Measurements from ENCODE around the gene ACBD5. TPM values are rescaled to one million over a fixed set of nuclear protein-coding genes. Genes with fewer than 3 reads are reported as not detected.

ACBD5 gene
- total RNA-seq, 1 donor from 2014 or later, result 27.9 TPM

DNA sequence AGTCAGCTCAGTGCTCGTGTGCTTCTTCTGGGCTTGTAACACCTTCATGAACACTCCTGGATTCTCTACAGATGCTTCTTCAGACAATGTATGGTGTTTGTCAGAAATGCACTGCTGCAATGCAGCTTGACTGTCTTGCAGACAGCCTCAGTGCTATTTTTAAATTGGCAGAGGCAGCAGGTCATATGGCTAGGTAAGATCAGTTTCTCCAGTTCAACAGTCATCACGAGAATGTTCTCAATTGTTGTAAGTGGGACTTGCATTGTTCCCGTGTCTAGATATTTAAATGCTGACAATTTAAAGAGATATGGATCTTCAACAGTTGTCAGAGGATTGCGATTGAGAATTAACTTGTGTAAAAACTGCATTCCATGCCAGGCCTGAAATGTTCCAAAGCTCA is 7.6 kb upstream of the ACBD5 start:
- Histone ChIP-seq H3K9me3 (no peaks in the 10 kb centered on the region), H3K36me3 (no peaks in the 10 kb centered on the region), H3K4me1 (peaks cover 10% of the 10 kb centered on the region), H3K4me3 (no peak overlapping the region), H3K27ac (no peak overlapping the region), H3K27me3 (ENCODE audit: low read depth) (no peaks in the 10 kb centered on the region)
- ATAC-seq, result no peak
- TF ChIP-seq, protein P1, sequence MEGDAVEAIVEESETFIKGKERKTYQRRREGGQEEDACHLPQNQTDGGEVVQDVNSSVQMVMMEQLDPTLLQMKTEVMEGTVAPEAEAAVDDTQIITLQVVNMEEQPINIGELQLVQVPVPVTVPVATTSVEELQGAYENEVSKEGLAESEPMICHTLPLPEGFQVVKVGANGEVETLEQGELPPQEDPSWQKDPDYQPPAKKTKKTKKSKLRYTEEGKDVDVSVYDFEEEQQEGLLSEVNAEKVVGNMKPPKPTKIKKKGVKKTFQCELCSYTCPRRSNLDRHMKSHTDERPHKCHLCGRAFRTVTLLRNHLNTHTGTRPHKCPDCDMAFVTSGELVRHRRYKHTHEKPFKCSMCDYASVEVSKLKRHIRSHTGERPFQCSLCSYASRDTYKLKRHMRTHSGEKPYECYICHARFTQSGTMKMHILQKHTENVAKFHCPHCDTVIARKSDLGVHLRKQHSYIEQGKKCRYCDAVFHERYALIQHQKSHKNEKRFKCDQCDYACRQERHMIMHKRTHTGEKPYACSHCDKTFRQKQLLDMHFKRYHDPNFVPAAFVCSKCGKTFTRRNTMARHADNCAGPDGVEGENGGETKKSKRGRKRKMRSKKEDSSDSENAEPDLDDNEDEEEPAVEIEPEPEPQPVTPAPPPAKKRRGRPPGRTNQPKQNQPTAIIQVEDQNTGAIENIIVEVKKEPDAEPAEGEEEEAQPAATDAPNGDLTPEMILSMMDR (IDR thresholded peaks at IDR 0.05), result no peak
- no peak for DNase-seq
- intact Hi-C loops (cut with DNase I), result no loop called here

GRCh38 chr10:27247441-27247840 is 6.8 kb upstream of the ACBD5 start:
- TF ChIP-seq, protein P1 (IDR thresholded peaks at IDR 0.05), result no peak
- H3K36me3 ChIP-seq, result no peaks in the 10 kb centered on the region
- H3K27me3 ChIP-seq (ENCODE audit: low read depth), result no peaks in the 10 kb centered on the region
- ATAC-seq (no peak), DNase-seq (no peak)
- H3K4me3 ChIP-seq, result no peak overlapping the region
- intact Hi-C loops (cut with DNase I), result no loop called here
- peaks cover 12% of the 10 kb centered on the region for H3K4me1 ChIP-seq
- H3K9me3 ChIP-seq, result no peaks in the 10 kb centered on the region
- H3K27ac ChIP-seq, result no peak overlapping the region

DNA sequence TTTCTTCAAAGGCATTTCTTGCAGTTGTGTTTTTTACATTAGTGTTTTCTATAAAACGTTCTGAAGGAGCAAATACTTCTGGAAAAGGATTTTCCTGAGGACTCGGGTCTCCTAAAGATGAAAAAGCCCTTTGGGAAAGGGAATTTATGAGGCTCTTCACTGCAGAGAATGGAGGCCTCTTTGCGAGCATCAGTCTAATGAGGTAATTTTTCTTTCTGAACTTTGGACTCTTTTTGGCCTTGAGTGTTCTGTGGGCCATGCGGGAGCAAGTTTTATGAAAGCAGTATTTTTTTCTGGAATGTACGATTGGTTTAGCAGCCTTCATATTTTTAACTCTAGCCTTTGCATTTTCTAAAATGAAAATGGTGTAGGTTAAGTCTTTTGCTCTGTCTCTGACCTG is 6.4 kb upstream of the ACBD5 start:
- no peak for ATAC-seq
- Histone ChIP-seq H3K4me1 (peaks cover 12% of the 10 kb centered on the region), H3K9me3 (no peaks in the 10 kb centered on the region), H3K36me3 (no peaks in the 10 kb centered on the region), H3K4me3 (no peak overlapping the region), H3K27ac (no peak overlapping the region), H3K27me3 (ENCODE audit: low read depth) (no peaks in the 10 kb centered on the region)
- DNase-seq, result no peak
- TF ChIP-seq, protein P1 (IDR thresholded peaks at IDR 0.05), result no peak
- intact Hi-C loops (cut with DNase I), result no loop called here

- no peak overlapping the region for H3K4me3 ChIP-seq
- H3K27me3 ChIP-seq (ENCODE audit: low read depth), result no peaks in the 10 kb centered on the region
- peaks cover 18% of the 10 kb centered on the region for H3K4me1 ChIP-seq
- H3K36me3 ChIP-seq, result no peaks in the 10 kb centered on the region
- ATAC-seq (no peak), DNase-seq (no peak)
- H3K9me3 ChIP-seq, result no peaks in the 10 kb centered on the region
- TF ChIP-seq, protein P1 (IDR thresholded peaks at IDR 0.05), result no peak
- no peak overlapping the region for H3K27ac ChIP-seq
- intact Hi-C loops (cut with DNase I), result no loop called here
Observed at GRCh38 chr10:27245836-27246235, 5.2 kb upstream of the ACBD5 start.

DNA sequence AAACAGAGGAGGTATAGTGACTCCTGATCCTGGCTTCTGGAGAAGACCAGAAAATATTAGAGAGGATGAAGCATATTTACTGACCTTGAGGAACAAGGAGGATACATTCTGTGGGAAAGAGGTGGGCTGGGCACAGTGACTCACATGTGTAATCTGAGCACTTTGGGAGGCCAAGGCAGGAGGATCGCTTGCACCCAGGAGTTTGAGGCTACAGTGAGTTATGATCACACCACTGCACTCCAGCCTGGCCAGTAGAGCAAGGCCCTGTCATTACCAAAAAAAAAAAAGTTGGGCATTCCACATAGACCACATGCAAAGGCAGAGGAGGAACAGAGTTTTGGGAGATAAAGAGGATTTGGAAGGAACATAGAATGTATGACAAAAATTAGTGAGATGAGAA is 4.4 kb upstream of the ACBD5 start:
- Histone ChIP-seq H3K27me3 (ENCODE audit: low read depth) (no peaks in the 10 kb centered on the region), H3K27ac (no peak overlapping the region), H3K36me3 (no peaks in the 10 kb centered on the region), H3K4me3 (no peak overlapping the region), H3K4me1 (peaks cover 18% of the 10 kb centered on the region), H3K9me3 (no peaks in the 10 kb centered on the region)
- ATAC-seq (no peak), DNase-seq (no peak)
- TF ChIP-seq, protein P1 (IDR thresholded peaks at IDR 0.05), result no peak
- intact Hi-C loops (cut with DNase I), result no loop called here

Data from lower lobe of right lung (tissue), 2 donors.